Fibroblast of skin of left quadriceps (primary cell): Measurements from ENCODE around the gene ARHGAP26.

ENCODE experiments used
- DNase-seq, 2 experiments: peaks; one replicate each; pipeline ENCODE4 v3.0.0-alpha.2; 2013; ENCODE audit warnings: low read depth in 2 of 2

The ARHGAP26 gene

GRCh38 chr5:143013176-143013891 is 243.2 kb downstream of the ARHGAP26 start:
- no peak for DNase-seq

GRCh38 chr5:143014017-143014651 is 244.0 kb downstream of the ARHGAP26 start:
- DNase-seq: no peak

GRCh38 chr5:143016777-143017516 is 246.8 kb downstream of the ARHGAP26 start:
- DNase-seq: peak; percentile 32 to 40

GRCh38 chr5:143017541-143017940 is 247.4 kb downstream of the ARHGAP26 start:
- no peak for DNase-seq

- no peak for DNase-seq
Measured at GRCh38 chr5:143017992-143018391, 247.8 kb downstream of the ARHGAP26 start.

GRCh38 chr5:143019157-143019556 is 249.0 kb downstream of the ARHGAP26 start:
- DNase-seq: no peak

GRCh38 chr5:143019614-143020515 is 249.7 kb downstream of the ARHGAP26 start:
- DNase-seq: no peak

- DNase-seq: no peak
Measured at GRCh38 chr5:143021595-143021994, 251.4 kb downstream of the ARHGAP26 start.

- DNase-seq: no peak
Measured at GRCh38 chr5:143023411-143024096, 253.4 kb downstream of the ARHGAP26 start.

GRCh38 chr5:143024228-143024920 is 254.2 kb downstream of the ARHGAP26 start:
- no peak for DNase-seq

- DNase-seq: no peak
Measured at GRCh38 chr5:143025376-143025775, 255.2 kb downstream of the ARHGAP26 start.

GRCh38 chr5:143025971-143026370 is 255.8 kb downstream of the ARHGAP26 start:
- DNase-seq: no peak

- no peak for DNase-seq
Measured at GRCh38 chr5:143026380-143026779, 256.2 kb downstream of the ARHGAP26 start.

GRCh38 chr5:143029293-143029692 is 259.1 kb downstream of the ARHGAP26 start:
- no peak for DNase-seq

GRCh38 chr5:143030349-143030748 is 260.2 kb downstream of the ARHGAP26 start:
- DNase-seq: no peak

- DNase-seq: no peak
Measured at GRCh38 chr5:143031781-143032580, 261.8 kb downstream of the ARHGAP26 start.

- DNase-seq: no peak
Measured at GRCh38 chr5:143032581-143032836, 262.3 kb downstream of the ARHGAP26 start.

- peak; percentile 86 to 88 for DNase-seq
Measured at GRCh38 chr5:143033535-143034250, 263.5 kb downstream of the ARHGAP26 start.
